AG10803 (cell line): ENCODE measurements around the gene ZNF511.

Experiments used
- DNase-seq: peaks from one replicate; pipeline ENCODE4 v3.0.0; 2010; ENCODE audit warnings: low read depth
- H3K4me3 ChIP-seq: 2 replicates; pipeline ENCODE4 v1.5.1; 2011; ENCODE audit warnings: mild to moderate bottlenecking, low read length, control low read depth
- TF ChIP-seq, protein P1 (sequence below): conservative IDR thresholded peaks from 2 replicates; pipeline ENCODE4 v1.5.1; 2011; ENCODE audit warnings: mild to moderate bottlenecking, low read length, control low read depth, inconsistent platforms

Gene ZNF511

DNA sequence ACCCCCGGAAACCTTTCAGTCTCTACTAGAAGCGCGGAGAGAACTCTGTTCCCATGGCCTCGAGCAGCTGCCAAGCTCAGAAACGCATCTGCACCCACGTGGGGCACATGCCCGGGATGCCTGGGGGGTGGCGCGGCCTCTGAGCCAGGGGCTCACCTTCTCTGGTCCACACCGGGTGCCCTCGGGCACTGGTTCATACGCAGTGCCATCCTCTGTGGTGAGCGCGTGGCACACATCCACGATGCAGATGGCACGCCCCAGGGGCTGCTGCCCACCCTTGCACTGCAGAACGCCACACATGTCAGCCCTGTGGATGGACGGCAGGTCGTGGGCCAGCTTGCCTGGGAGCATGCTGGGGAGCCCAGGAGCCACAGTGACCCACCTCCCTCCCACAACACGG is 38.5 kb upstream of the ZNF511 start:
- H3K4me3 ChIP-seq: no peak overlapping the region
- no peak for DNase-seq
- TF ChIP-seq, protein P1, sequence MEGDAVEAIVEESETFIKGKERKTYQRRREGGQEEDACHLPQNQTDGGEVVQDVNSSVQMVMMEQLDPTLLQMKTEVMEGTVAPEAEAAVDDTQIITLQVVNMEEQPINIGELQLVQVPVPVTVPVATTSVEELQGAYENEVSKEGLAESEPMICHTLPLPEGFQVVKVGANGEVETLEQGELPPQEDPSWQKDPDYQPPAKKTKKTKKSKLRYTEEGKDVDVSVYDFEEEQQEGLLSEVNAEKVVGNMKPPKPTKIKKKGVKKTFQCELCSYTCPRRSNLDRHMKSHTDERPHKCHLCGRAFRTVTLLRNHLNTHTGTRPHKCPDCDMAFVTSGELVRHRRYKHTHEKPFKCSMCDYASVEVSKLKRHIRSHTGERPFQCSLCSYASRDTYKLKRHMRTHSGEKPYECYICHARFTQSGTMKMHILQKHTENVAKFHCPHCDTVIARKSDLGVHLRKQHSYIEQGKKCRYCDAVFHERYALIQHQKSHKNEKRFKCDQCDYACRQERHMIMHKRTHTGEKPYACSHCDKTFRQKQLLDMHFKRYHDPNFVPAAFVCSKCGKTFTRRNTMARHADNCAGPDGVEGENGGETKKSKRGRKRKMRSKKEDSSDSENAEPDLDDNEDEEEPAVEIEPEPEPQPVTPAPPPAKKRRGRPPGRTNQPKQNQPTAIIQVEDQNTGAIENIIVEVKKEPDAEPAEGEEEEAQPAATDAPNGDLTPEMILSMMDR: no peak

DNA sequence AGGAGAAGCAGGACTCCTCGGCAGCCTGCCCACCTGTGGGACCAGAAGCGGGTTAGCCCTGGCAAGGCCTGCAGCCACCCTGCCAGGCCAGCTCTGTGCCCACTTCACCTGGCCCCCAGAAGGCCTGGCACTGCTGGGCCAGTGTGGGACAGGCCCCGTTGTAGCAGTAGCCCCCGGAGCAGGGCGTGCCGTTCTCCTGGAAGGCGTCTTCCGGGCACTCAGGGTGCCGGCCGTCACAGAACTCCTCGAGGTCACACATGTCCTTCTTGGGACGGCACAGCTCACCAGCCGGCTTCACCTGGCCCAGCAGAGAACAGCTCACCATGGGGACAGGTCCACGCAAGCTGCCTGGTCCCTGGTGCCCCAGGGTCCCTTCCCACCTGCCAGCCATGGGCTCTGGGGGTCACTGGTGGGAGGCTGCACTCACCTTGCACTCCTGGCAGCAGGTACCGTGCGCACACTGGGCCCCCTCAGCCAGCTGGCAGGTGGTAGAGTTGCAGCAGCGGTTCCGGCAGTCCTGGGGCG is 37.9 kb upstream of the ZNF511 start:
- no peak for DNase-seq
- no peak overlapping the region for H3K4me3 ChIP-seq
- TF ChIP-seq, protein P1: no peak

DNA sequence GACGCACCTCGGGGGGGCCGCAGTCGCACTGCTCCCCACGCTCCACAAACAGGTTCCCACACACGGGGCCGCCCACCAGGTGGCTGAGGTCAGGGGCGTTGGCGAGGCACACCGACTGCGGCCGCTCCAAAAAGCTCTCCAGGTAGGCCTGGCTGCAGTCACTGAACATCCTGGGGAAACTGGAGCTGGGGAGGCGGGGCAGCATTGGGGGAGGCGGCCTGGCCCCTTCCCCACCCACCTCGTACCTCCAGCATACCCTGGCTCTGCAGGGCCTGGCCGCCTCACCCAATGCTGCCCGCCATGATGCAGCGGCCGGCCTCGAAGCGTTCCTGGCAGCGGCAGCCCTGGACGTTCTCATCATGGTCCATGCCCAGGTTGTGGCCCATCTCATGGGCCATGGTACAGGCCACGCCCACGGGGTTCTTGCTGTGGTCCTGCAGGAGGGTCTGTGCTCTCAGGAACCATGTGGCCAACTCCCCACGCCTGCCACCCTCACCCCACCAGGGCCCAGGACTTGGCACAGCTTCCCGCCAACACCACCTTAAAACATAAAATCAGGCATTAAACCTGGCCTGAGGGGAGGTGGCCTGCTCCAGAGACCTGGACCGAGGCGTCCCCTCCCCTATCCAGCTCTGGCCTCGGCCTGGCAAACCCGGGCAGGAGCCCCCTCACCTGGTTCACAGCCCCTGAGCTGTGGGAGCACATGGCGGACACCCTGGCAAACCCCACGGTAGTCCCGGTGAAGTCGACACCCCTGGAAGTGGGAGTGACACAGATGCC is 37.0 kb upstream of the ZNF511 start:
- DNase-seq: no peak
- H3K4me3 ChIP-seq: no peak overlapping the region
- TF ChIP-seq, protein P1: no peak

DNA sequence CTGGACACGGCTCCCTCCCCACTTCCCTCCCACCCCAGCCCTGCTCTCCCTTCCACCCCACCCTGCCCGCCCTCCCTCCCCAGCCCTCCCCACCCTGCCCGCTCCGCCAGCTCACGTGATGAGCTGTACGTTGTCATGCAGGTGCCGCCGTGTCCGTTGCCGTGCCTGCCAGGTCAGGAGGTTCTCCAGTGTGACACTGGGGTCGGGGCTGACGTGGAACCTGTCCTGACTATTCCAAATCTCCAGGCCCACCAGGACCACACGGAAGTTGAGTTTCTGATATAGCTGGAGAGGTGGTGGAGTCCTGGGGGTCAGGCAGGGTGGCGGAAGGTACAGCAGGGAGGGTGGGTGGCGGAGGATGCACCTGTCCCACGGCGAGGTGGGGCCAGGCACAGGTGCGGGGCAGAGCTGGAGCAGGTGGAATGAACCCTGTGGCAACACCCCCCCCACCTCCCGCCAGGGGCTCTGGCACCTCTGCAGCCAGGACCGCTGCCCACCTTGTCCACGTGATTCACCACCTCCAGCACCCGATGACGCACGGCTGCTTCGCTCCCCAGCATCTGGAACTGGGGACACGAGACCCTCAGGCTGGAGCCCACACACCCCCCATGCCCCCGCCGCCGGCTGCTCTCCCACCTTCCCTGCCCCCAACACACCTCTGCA is 36.3 kb upstream of the ZNF511 start:
- no peak for DNase-seq
- H3K4me3 ChIP-seq: no peak overlapping the region
- TF ChIP-seq, protein P1: no peak

DNA sequence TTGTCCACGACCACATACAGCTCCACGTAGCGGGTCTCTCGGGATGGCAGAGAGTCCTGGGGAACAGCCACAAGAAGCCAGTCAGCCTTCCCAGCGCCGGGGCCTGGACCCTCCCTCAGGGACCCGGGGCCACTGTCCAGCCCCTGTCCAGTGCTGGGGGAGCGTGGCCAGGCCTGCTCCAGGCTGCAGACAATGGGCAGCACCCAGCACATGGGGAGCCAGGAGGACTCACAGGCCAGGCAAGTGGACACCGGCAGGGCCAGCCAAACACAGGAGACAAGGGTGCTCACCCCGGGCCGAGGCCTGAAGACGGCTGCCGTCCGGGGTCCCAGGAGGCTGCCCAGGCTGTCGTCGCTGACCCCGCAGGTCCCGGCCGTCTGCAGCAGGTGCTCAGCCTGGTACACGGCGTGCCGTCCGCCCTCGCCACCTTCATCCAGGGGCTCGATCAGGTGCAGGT is 35.7 kb upstream of the ZNF511 start:
- TF ChIP-seq, protein P1: no peak
- no peak overlapping the region for H3K4me3 ChIP-seq
- no peak for DNase-seq

DNA sequence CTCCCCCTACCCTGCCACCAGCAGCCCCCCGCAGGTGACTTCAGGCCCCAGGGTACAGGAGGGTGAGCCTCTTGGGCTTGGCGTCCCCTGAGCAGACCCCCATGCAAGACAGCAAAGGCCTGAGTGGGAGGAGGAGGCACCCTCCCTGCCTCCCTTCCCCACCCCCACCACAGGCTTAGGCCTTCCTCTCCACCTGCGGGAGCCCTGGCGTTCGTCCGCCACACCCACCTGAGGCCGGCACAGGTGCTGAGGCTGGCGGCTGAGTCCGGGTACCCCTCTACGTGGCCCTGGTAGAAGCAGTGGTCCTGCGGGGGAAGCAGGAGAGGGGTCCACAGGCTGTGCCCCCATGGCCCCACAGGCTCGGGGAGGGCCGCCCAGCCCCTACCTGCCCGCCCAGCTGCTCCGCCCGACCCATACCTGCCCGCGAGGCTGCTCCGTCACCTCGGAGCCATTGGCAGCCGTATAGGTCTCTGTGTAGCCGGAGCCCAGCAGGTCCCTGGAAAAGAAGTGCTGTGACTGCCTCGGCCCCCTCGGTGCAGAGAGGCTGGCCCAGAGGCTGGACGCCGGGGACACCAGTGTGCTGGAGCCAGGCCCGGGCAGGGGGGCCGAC is 35.1 kb upstream of the ZNF511 start:
- H3K4me3 ChIP-seq: no peak overlapping the region
- TF ChIP-seq, protein P1: no peak
- no peak for DNase-seq
